ENCODE measurements around the gene KCTD17. TPM values are rescaled to one million over a fixed set of nuclear protein-coding genes. Genes with fewer than 3 reads are reported as not detected.

The KCTD17 gene, protein sequence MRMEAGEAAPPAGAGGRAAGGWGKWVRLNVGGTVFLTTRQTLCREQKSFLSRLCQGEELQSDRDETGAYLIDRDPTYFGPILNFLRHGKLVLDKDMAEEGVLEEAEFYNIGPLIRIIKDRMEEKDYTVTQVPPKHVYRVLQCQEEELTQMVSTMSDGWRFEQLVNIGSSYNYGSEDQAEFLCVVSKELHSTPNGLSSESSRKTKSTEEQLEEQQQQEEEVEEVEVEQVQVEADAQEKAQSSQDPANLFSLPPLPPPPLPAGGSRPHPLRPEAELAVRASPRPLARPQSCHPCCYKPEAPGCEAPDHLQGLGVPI
- 37.2 TPM for total RNA-seq

DNA sequence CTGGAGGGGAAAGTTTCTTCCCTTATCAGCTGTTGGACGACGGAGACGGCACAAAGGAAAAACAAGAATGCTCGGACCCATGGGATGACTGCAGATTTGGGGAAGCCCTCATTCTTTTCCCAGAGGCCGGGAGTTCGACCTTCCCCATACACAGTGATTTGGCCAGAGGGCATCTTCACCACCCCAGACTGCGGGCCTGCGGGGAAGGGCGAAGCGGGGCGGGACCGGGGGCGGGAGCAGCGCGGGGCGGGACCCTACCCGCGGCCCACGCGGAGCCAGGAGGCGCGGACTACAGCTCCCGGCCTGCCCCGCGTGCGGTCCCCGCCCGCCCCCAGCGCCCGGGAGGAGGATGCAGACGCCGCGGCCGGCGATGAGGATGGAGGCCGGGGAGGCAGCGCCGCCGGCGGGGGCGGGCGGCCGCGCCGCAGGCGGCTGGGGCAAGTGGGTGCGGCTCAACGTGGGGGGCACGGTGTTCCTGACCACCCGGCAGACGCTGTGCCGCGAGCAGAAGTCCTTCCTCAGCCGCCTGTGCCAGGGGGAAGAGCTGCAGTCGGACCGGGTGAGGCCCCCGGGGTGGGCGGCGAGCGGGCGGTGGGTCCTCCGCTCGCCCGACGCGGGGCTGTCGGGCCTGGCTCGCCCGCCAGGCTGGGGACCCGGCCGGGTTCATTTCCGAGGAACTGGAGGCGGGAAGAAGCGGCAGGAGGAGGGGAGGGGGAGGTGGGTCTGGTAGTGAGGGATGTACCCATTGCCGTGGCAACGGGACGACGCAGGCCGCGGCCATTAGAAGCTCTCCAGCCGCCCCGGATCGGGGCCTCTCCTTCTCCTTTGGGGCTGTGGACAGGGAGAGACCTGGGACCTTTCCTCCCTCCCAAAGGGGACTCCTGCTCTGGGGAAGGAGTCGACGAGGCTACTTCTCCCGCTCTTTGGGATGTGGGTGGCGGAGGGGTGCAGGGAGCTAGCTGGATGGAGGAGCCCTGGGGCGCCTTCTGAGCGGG is at the start of gene KCTD17:
KCTD17 (plus strand) TSS at position 352 of the 995 bp plus-strand sequence; CDS start at position 371, 19 bp downstream.
- peak; percentile 61 for DNase-seq (ENCODE audit: low spot score)

DNA sequence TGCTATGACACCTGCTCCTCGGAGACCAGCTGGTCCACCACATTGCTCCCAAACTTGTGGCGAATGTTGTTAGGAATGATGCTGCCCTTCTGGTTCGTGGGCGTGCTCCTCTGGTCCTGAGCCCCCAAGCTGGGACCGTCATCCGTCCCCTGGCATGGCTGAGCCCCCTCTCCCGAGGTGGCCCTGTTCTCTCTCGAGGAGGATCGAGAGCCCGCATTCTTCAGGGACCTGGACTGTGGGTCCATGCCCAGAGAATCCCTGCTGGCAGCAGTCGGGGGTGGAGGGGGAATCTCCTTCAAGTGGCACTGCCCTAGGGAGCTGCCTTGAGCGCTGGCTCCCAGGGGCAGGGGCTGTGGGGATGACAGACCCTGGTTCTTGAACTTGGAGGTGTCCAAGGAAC is 49.7 kb upstream of the KCTD17 start:
- no peak for DNase-seq (ENCODE audit: low spot score)

DNA sequence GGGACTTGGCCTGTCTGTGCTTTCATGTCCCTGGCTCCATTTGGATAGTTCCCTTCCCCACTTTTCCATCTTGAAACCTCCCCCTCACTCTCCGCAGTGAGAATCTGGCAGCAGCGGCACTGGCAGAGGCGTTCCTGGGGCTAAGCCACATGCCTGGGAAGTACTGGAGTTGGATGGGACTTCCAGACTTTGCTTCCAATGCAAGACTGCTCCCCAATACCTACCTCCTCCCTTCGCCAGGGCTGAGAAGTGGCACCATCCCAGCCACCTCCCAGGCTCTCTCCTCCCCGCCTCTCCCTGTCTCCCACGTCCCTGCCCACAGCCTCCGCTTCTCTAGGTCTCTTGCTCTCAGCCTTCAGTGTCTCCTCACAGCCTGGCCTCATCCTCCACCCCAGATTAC is 48.9 kb upstream of the KCTD17 start:
- DNase-seq (ENCODE audit: low spot score), result no peak

DNA sequence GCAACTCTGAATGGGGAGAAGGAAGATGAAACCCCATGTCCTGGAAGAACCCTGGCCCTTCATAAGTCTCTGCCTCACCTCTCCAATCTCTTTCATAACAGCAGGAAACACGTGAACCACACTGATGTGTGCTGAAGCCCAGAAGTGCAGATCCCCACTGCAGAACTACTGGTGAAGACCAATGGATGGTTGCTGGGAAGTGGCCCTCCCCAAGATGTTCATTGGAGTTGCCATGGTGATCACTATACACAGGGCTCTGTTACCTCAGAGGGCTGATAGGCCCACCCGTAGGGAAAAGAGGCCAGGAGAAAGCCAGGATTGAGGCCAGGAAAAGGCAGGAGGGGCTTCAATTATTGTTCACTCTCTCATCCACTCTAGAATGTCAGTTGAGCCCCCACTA is 43.9 kb upstream of the KCTD17 start:
- DNase-seq (ENCODE audit: low spot score), result no peak

DNA sequence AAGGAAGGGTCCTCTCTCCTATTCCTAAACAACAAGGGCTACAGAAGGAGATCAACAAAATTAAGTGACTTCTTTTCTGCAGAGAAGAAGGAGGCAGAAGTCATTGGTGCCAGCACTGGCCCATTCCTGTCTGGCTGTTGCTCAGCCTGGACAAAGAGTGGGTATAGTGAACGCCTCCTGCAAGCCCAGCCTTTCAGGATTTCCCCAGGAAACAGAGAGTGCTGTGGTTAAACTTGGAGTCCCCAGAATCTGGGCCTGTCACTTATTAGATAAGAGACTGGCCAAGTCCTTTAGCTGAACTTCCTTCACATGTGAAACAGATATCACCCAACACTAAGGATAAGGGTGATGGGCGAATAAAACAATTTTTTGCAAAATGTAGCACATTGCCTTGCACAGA is 43.2 kb upstream of the KCTD17 start:
- DNase-seq (ENCODE audit: low spot score), result no peak

DNA sequence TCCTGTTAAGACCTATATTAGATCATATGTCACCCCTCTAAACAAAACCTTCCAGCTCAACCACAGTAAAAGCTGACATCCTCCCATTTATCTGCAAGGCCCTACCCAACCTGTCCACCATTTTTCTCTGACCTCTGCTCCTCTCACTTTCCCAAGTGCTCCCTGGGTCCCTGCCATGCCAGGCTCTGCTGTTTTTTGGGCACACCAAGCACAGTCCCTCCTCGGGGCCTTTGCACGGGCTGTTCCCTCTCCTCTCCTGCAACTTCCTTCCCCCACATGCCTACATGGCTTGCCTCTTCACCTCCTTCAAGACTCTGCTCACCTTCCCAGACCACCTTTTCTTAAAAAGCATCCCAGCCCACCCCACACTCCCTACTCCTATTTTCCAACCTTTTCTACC is 42.1 kb upstream of the KCTD17 start:
- DNase-seq (ENCODE audit: low spot score), result no peak

DNA sequence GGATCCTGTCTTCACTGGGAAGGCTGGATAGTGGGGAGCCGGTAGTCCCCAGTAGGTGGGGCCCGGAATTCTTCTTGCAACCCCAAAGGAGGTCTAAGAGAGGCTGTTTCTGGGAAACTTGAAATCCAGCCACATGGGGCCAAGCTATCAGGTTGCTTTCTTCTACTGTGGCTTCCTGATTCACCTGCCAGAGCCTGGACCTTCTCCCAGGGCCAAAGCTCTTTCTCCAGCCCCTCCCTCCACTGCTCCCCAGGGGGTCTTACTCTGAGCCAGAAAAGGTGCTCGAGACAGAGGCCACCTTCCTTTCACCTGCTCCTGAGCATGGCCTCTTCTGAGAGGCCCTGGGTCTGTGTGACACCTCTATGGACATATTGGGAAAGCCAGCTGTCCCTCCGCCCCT is 41.4 kb upstream of the KCTD17 start:
- DNase-seq (ENCODE audit: low spot score), result no peak

DNA sequence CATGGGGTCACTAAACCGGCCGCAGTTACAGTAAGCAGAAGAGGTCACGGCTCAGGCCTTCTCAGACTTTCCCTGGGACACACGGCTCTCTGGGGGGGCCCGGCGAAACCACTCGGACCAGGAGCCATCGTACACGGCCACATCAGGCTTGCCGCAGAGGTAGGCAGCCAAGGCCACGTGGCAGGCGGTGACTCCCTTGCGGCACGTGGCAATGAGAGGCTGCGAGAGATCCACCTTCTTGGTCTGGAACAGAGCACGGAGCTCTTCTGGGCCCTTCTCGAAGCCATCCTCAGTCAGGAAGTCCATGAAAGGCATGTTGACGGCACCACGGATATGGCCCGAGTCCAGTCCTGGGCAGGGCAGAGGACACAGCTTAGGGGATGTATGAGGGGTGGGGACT is 40.6 kb upstream of the KCTD17 start:
- no peak for DNase-seq (ENCODE audit: low spot score)

DNA sequence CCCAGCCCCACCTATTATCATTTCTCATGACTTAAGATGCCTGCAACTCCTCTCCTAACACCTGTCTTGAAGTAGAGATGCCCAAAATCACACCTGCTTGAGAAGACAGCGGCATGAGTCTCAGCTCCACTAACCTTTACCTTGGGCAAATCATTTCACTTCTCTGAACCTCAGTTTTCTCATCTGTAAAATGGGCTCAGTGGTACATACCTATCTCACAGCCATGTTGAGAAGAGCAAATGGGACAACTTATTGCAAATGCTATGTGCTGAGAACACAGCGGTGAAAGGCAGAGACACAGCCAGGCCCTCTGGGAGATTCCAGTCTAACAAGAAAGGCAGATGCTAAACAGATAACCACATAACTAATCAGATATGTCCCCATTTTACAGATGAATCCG is 40.1 kb upstream of the KCTD17 start:
- no peak for DNase-seq (ENCODE audit: low spot score)

DNA sequence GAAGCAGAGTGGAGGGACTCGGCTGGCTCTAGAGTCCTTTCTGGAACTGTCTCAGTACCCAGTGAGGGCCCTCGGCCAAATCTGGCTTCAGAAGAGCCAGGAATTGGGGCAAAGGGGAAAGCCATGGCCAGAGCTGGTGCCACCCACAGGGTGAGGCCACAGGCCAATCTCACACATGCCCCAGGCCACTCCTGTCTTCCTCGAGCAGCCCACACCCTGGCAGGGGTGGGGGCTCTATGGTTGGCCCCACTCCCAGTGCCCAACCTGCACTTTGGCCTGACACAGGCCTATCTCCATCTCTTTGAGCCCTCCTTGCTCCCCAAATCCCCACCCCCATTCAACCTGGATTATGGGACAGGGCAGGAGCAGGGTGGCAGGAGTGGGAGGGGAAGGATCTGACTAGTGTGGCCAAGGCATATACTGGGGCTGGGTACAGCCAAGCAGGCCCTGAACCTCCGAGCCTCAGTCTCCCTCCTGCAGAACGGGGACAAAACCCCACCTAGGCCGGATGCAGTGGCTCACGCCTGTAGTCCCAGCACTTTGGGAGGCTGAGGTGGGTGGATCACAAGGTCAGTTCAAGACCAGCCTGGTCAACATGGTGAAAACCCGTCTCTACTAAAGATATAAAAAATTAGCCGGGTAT is 39.2 kb upstream of the KCTD17 start:
- no peak for DNase-seq (ENCODE audit: low spot score)

DNA sequence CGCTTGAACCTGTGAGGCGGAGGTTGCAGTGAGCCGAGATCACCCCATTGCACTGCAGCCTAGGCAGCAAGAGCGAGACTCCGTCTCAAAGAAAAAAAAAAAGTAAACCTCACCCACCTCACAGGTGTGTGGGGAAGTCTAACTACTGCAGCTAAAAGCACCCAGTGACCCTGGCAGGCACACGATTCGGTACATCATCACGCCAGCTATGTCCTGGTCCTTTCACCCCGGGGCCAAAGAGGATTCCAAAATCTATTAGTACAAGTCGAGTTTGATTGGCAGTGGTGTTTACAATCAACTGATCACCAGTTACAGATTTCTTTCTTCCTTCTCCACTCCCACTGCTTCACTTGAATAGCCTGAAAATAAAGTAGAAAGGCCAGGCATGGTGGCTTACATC is 38.6 kb upstream of the KCTD17 start:
- DNase-seq (ENCODE audit: low spot score), result no peak

DNA sequence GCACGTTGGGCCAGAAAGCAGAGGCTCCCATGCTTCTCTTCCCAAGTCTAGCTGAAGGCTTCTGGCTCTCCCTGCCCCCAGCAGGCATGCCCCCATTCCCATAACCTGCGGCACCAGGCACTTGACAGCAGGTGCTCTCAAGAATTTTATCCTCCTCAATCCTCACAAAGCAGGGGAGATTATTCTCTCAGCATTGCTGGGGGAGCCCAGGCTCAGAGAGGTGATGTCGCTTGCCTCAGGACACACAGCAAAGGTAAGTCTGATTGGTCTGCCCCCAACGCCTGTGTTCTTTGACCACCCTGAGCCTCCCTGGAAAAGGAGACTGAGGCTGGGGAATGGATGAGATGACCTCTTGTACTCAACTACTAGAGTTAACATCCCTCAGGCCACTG is 37.1 kb upstream of the KCTD17 start:
- DNase-seq (ENCODE audit: low spot score), result no peak

DNA sequence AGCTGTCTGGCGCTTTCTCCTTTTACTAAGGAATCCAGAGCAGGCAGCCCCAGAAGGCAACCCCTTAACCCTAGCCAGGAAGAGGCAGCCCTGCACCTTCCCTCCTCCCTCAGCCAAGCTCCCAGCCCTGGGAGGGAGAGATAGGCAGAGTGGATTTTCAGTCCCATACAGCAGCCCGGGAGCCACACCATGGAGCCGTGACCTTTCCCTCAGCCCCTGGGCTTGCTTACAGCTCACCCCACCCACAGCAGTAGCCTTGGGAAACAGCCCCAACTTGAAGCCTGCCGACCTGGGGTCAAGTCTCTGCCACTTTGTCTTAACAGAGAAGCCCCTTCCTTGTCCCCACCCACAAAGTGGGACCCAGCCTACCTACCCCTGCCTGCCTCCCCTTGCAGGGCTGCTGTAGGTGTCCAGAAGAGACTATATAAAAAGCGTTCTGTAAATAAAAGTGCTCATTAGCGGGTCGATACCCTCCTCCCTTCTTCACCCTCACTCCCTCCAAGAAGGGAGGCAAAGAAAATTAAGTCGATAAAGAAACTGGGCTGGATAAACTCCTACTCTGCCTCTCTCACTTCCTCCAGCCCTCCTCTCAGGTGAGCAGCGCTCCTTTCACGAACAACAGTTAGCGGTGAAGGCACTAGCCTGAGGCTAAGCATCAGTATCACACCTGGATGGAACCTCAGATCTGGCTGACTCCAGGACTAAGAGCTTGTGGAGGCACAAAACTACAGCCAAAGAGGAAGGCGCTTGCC is 36.5 kb upstream of the KCTD17 start:
- no peak for DNase-seq (ENCODE audit: low spot score)

DNA sequence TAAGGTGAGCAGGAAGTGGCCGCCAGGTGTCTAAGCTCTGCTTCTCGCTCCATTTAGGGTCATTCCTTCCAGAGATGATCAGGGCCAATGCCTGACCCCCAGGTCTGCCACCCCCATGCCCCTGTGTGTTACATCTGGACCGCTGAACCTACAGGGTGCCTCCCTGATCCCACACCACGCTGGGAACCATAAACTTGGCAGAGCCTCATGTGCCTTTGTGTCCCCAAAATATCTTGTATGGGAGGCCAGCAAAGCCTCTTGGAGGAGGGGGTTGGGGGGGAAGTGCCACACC is 36.0 kb upstream of the KCTD17 start:
- no peak for DNase-seq (ENCODE audit: low spot score)

DNA sequence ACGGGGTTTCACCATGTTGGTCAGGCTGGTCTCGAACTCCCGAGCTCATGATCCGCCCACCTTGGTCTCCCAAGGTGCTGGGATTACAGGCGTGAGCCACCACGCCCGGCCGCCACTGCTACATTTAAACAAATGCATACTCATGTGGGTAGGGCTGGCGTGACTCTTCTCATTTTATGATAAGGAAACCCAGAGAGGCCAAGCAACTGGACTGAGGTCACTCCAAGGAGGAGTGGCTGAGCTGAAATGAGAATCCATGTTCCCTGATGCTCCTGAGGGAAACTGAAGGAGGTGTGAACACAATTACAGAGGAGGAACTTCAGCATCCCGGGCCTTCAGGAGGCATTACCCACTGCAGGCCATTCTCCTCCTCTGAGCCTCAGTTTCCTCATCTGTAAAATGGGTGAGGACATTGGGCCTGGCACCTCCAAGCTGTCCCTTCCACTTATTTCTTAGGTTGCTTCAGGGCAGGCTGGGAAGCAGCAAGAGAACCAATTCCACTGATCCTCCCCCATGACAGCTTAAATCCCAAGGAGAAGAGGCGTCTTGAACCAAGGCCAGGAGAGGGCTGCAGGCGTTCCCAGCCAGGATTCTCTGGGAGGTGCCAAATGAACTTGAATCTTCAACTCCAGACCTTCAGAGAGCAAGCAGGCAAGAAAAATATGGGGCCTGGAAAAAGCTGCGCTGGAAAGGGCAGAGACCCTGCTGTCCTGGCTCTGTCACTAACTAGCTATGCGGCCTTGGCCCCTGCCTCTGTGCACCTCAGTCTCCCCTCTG is 35.2 kb upstream of the KCTD17 start:
- no peak for DNase-seq (ENCODE audit: low spot score)

DNA sequence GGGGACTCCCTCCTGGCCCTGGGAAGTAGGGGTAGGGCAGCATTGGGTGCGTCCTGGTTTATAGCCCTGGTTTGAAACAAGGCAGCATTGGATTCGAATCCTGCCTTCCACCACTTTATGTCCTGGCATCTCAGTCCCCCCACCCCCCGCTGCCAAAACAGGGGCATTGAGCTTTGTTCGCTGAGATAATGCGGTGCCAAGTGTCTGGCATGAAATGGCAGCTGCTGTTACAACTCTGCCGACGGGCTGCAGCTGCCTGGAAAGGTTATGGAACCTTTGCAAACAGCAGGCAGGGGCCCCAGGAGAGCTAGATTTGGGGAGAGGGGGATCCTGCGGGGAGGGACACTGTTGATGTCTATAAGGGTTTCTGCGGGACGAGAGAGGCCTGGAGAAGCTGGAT is 34.2 kb upstream of the KCTD17 start:
- no peak for DNase-seq (ENCODE audit: low spot score)

DNA sequence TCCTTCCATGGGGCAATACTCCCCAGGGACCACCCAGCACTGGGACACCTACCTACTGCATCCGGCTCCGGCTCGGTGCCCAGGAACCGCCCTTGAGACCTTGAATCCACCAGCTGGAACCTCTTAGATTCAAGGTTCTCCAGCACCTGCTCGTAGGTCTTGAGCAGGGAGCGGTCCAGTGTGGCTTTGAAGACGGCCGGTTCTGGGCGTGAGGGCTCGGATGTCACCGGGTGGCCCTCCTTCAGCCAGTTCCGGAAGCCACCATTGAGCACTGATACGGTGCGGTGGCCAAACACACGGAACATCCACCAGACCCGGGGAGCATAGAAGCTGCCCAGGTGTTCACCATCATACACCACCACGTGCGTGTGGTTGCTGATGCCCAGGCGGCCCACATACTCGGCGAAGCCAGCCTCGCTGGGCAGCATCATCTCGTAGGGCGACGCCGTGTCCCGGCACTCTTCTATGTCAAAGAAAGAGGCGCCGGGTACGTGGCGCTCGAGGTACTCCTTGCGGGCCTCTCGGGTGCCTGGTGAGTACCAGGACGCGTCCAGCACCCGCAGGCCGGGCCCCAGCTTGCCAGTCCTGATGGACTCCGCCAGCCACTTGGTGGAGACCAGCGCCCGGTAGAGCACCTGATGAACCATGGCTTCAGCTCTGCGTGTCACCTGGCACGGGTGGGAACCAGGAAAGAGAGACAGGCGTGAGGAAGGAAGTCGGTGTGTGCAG is 33.3 kb upstream of the KCTD17 start:
- DNase-seq (ENCODE audit: low spot score), result no peak

DNA sequence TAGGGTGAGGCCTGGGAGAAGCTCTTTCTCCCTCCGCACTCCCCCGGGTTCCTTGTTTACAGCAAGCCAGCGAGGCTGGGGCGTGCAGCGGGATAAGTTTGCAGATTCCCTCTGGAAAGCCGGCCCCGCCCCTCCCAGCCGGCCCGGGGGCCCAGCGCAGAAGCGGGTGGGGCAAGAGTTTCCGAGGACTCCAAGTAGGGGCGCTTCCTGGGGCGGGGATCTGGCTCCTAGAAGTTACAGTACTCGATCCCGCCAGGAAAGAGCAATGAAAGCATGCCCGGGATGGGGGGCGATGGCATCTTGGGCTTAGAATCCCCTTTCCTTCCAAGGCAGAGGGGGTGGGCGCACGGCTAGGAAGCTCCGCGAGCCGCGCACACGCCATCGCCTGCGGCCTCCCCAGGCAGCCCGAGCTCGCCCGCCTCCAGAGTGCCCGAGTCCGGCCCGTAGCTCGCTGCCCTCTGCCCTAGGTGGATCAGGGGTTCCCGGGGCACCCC is 32.7 kb upstream of the KCTD17 start:
- DNase-seq (ENCODE audit: low spot score), result peak; percentile 65

DNA sequence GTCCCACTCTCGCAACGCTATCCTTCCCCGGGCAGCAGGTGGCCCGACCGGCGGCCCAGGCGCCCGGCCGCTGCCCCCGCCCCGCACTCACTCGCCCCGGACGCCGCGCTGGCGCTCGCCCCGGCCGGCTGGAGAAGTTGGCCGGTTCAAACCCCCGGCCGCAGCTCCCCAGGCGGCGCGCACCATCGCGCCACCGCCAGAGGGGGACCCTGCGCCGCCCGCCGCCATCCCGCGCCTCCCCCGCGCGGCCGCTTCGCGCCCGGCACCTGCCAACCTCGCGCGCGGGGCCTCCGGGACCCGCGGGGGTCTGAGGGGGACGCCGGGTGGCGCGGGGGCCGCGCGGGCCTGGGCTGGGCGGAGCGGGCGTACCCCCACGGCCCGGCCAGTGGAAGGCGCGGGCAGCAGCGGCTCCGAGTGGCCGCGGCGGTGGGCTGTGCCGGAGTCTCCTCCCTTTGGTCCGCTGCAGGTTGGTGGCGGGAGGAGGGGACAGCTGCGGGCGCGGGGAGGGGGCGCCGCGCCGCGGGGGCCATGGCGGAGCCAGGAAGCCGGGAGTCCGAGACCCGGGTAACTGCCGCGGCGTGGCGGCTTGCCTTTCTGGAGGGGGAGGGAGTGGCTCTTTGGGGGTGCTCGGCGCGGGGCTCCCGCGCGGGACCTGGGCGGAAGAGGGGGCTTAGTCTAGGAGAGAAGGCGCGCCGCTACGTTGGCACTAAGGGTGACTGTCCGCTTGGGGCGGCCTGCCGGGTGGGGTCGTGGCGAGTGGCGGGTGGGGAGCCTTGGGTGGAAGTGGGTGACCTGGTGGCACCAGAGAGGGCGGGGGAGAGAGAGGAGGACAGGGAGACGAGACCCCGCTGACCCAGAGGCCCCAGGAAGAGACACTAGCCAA is 32.0 kb upstream of the KCTD17 start, which contains the start of the genes MPST and TST:
MPST (plus strand) TSS at position 434 of the 883 bp plus-strand sequence; CDS start at position 529, 95 bp downstream.
TST (minus strand) TSS at position 139 of the 883 bp plus-strand sequence. CDS start 715 bp downstream, outside the sequence.
- DNase-seq (ENCODE audit: low spot score), result peak; percentile 81

Measured in ureter (tissue), 1 donor.